CD14-positive monocyte (primary cell): ENCODE results near the gene POMT2. TPM values are rescaled to one million over a fixed set of nuclear protein-coding genes. Genes with fewer than 3 reads are reported as not detected.
"Not testable (repeated sequence)": the region's sequence is repeated elsewhere in the genome, so short reads cannot be mapped to it uniquely, and the experiment has no call there.

Experiments used
- DNase-seq, 3 donors: peaks; one replicate each; pipeline ENCODE4 v3.0.0-alpha.2; 2011 to 2022
- H2AFZ ChIP-seq: 2 replicates; pipeline ENCODE4 v1.6.0; 2012; ENCODE audit warnings: mild to moderate bottlenecking, low read depth, low read length, inconsistent platforms; ENCODE audit not compliant: insufficient read depth, poor library complexity, severe bottlenecking
- H3K27ac ChIP-seq, 2 donors: 1 replicate in 1 of 2; 2 replicates in 1 of 2; pipeline ENCODE4 v1.5.1; 2012 to 2013; ENCODE audit warnings: low read length in 2 of 2, control low read depth in 1 of 2, inconsistent platforms in 1 of 2, low read depth in 1 of 2, mild to moderate bottlenecking in 1 of 2
- H3K27me3 ChIP-seq, 2 donors: one replicate each; pipeline versions ENCODE4 v1.6.0 to v1.6.1; 2011 to 2013; ENCODE audit warnings: low read length in 2 of 2; ENCODE audit not compliant: control insufficient read depth in 2 of 2, insufficient read depth in 2 of 2
- H3K36me3 ChIP-seq, 2 donors: replicated peaks in 1 of 2; 1 replicate in 1 of 2; 2 replicates in 1 of 2; pipeline versions ENCODE4 v1.5.1 to v1.6.1; 2012 to 2013; ENCODE audit warnings: low read length in 2 of 2, control low read depth in 1 of 2, inconsistent platforms in 1 of 2, mild to moderate bottlenecking in 1 of 2; ENCODE audit not compliant: insufficient read depth in 2 of 2, control insufficient read depth in 1 of 2
- H3K4me1 ChIP-seq, 2 donors: 1 replicate in 1 of 2; 2 replicates in 1 of 2; pipeline versions ENCODE4 v1.5.1 to v1.6.1; 2012 to 2013; ENCODE audit warnings: low read length in 2 of 2, control low read depth in 1 of 2, inconsistent platforms in 1 of 2, mild to moderate bottlenecking in 1 of 2, moderate library complexity in 1 of 2; ENCODE audit not compliant: insufficient read depth in 2 of 2, control insufficient read depth in 1 of 2
- H3K4me2 ChIP-seq: replicated peaks from 2 replicates; pipeline ENCODE3; 2012; ENCODE audit warnings: low read length, moderate library complexity, mild to moderate bottlenecking; ENCODE audit not compliant: poor library complexity, severe bottlenecking; ENCODE audit errors: extremely low read depth
- H3K4me3 ChIP-seq, 3 experiments: fragments of 200-600 bp in 1 of 3; sonication (generic) in 1 of 3; replicated peaks in 1 of 3; 1 replicate in 2 of 3; 2 replicates in 1 of 3; pipeline ENCODE4 v1.5.1; 2011 to 2013; ENCODE audit warnings: low read length in 3 of 3, mild to moderate bottlenecking in 3 of 3, control low read depth in 2 of 3, low read depth in 2 of 3, inconsistent platforms in 1 of 3, moderate library complexity in 1 of 3
- H3K79me2 ChIP-seq: 2 replicates; pipeline ENCODE4 v1.6.0; 2012; ENCODE audit warnings: mild to moderate bottlenecking, control low read depth, inconsistent platforms, low read length, moderate library complexity; ENCODE audit not compliant: insufficient read depth
- H3K9ac ChIP-seq: 2 replicates; pipeline ENCODE4 v1.6.0; 2017; ENCODE audit warnings: low read length, mild to moderate bottlenecking; ENCODE audit not compliant: insufficient read depth, poor library complexity, severe bottlenecking
- H3K9me3 ChIP-seq, 2 donors: replicated peaks in 1 of 2; 1 replicate in 1 of 2; 2 replicates in 1 of 2; pipeline versions ENCODE4 v1.5.1 to v1.6.1; 2012 to 2013; ENCODE audit warnings: low read length in 2 of 2, control low read depth in 1 of 2; ENCODE audit not compliant: control insufficient read depth in 1 of 2, insufficient read depth in 1 of 2
- H4K20me1 ChIP-seq: 2 replicates; pipeline ENCODE4 v1.6.0; 2012; ENCODE audit warnings: mild to moderate bottlenecking, low read length, control low read depth, moderate library complexity; ENCODE audit not compliant: insufficient read depth
- H3K27ac Mint-ChIP-seq, 7 donors: one replicate each; pipeline ENCODE4 v1.8.0; 2020; ENCODE audit warnings: mild to moderate bottlenecking in 7 of 7, mixed read lengths in 7 of 7, moderate library complexity in 6 of 7, inconsistent platforms in 2 of 7
- H3K27me3 Mint-ChIP-seq, 3 donors: one replicate each; pipeline ENCODE4 v1.8.0; 2021 to 2022; ENCODE audit warnings: low read depth in 3 of 3, mild to moderate bottlenecking in 3 of 3, mixed read lengths in 3 of 3, moderate library complexity in 3 of 3, inconsistent platforms in 1 of 3
- H3K36me3 Mint-ChIP-seq, 2 donors: one replicate each; pipeline ENCODE4 v1.8.0; 2020; ENCODE audit warnings: mixed read lengths in 2 of 2, inconsistent platforms in 1 of 2, mild to moderate bottlenecking in 1 of 2
- H3K4me1 Mint-ChIP-seq: one replicate; pipeline ENCODE4 v1.8.0; 2020; ENCODE audit warnings: mild to moderate bottlenecking, mixed read lengths
- H3K4me3 Mint-ChIP-seq, 2 donors: one replicate each; pipeline ENCODE4 v1.8.0; 2020; ENCODE audit warnings: mild to moderate bottlenecking in 2 of 2, mixed read lengths in 2 of 2, moderate library complexity in 1 of 2
- H3K9me3 Mint-ChIP-seq, 7 donors: one replicate each; pipeline ENCODE4 v1.8.0; 2020 to 2022; ENCODE audit warnings: mixed read lengths in 7 of 7, mild to moderate bottlenecking in 6 of 7, moderate library complexity in 6 of 7, inconsistent platforms in 2 of 7
- CTCF ChIP-seq: fragments of 200-600 bp; IDR thresholded peaks from one replicate; pipeline ENCODE4 v1.8.0; 2022; ENCODE audit warnings: antibody characterized with exemption, mild to moderate bottlenecking
- WGBS: methylation state at CpG from one replicate; pipeline ENCODE4 v1.1.5; 2013; ENCODE audit warnings: missing lambda C conversion rate; ENCODE audit not compliant: insufficient coverage; 5-methylcytosine and 5-hydroxymethylcytosine counted together
- intact Hi-C, 2 donors: fragments of 100-400 bp; cut with micrococcal nuclease; formaldehyde crosslinking; loops; one replicate each; pipeline versions ENCODE4 v1.15.0 to v1.15.1; 2023
- polyA plus RNA-seq, 3 donors: library from polyadenylated mRNA; depleted of rRNA in 1 of 3; unstranded in 2 of 3; stranded (reverse) in 1 of 3; fragments of 300-500 nt in 2 of 3; fragments of >200 nt in 1 of 3; fragmentation: Illumina TruSeq in 2 of 3; gene quantifications; 1 replicate in 2 of 3; 2 replicates in 1 of 3; pipeline ENCODE4 v1.2.3, GENCODE V29; 2012 to 2021

Gene POMT2
- polyA plus RNA-seq, 3 donors: 1.5 to 8.9 (median 1.8) TPM

- H4K20me1 ChIP-seq: no peaks in the 10 kb centered on the region
- H3K9me3 ChIP-seq: no peaks in the 10 kb centered on the region
- H3K79me2 ChIP-seq: no peaks in the 10 kb centered on the region
- intact Hi-C loops: no loop called here
- H3K27ac Mint-ChIP-seq: peak overlapping the region in 1 of 7 donors; percentile 7
- WGBS: 98% methylated on average over 6 of the region's 6 CpGs
- no peak overlapping the region for H3K4me3 Mint-ChIP-seq
- no peak for DNase-seq
- H3K9me3 Mint-ChIP-seq: no peaks in the 10 kb centered on the region
- H3K9ac ChIP-seq: no peak overlapping the region
- H3K4me3 ChIP-seq: no peak overlapping the region
- no peaks in the 10 kb centered on the region for H3K4me1 ChIP-seq
- H3K4me1 Mint-ChIP-seq: no peaks in the 10 kb centered on the region
- H3K4me2 ChIP-seq: no peak overlapping the region
- H3K36me3 Mint-ChIP-seq: peaks cover 46 to 59% of the 10 kb centered on the region in 2 donors
- H3K27ac ChIP-seq: no peak overlapping the region
- no peak for TF ChIP-seq CTCF
- H2AFZ ChIP-seq: no peak overlapping the region
- H3K36me3 ChIP-seq: peaks cover 7 to 59% of the 10 kb centered on the region in 2 donors
- H3K27me3 ChIP-seq: no peaks in the 10 kb centered on the region
- no peaks in the 10 kb centered on the region for H3K27me3 Mint-ChIP-seq
Measured at GRCh38 chr14:77281852-77282410, 38.8 kb downstream of the POMT2 start.

GRCh38 chr14:77280921-77281320, 39.8 kb downstream of the POMT2 start:
- H3K4me1 ChIP-seq, H3K4me1 Mint-ChIP-seq, intact Hi-C loops, H3K4me3 Mint-ChIP-seq, H3K27ac Mint-ChIP-seq, H2AFZ ChIP-seq, H4K20me1 ChIP-seq, H3K79me2 ChIP-seq, H3K4me3 ChIP-seq, H3K27ac ChIP-seq, H3K9me3 Mint-ChIP-seq, H3K4me2 ChIP-seq, H3K27me3 ChIP-seq, H3K27me3 Mint-ChIP-seq, H3K9me3 ChIP-seq, DNase-seq, H3K9ac ChIP-seq: not testable (repeated sequence)
- WGBS: 100% methylated on average over 2 of the region's 4 CpGs
- peaks cover 37 to 53% of the 10 kb centered on the region in 2 donors for H3K36me3 Mint-ChIP-seq
- H3K36me3 ChIP-seq: peaks cover 7 to 48% of the 10 kb centered on the region in 2 donors
